NCI-H524 treated with DMSO at 0.1 percent for 48 hours (cell line): ENCODE results near the gene ZNF263.

ENCODE experiments used
- DNase-seq: peaks from one replicate; lab custom pipeline; 2025; lab: John Stamatoyannopoulos, UW

ZNF263 gene

GRCh38 chr16:3327514-3327913 lies 44.2 kb downstream of the ZNF263 start:
- DNase-seq: no peak

DNA sequence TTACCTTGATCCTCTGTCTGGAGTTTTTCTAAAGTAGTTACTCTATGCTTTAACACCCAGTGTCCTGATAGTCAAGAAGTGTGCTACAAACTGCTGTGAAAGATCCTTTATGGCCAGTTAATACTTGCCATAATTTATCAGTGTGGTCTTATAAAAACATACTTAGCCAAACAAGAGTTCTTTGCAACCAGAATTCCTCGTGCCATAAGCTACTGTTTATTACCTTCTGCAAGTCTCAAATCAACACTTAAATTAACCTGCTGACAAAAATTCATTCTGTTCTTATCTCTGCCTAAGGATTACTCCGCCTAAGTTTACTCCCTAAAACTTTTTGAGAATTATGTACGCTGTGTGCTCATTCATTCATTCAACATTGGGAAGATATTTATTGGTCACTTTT lies 44.8 kb downstream of the ZNF263 start:
- DNase-seq: no peak

DNA sequence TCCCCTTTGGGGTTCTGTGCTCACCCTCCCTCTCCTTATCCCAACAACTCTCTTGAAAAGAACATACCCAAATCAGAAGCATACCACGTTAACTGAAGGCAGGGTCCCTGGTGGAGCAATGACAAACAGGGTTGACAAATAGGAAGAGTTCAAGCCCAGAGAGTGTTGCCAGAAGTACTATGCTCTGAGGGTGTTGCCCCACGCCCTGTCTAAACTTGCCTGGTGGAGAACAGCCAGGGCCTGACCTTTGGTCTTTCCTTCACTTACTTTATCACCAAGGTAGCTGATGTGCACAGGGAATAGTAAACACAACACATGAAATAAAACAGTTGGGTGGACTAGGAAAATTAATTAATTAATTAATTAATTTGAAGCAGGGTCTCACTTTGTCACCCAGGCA lies 45.4 kb downstream of the ZNF263 start:
- DNase-seq: no peak
